Forelimb muscle (tissue), 1 donor: ENCODE data around the gene NEDD4L. TPM values are rescaled to one million over a fixed set of nuclear protein-coding genes. Genes with fewer than 3 reads are reported as not detected.
"Not testable (repeated sequence)": the region's sequence is repeated elsewhere in the genome, so short reads cannot be mapped to it uniquely, and the experiment has no call there.

Experiments used
- DNase-seq: peaks from one replicate; pipeline ENCODE4 v3.0.0-alpha.2; 2013; ENCODE audit warnings: low read depth
- polyA plus RNA-seq: library from polyadenylated mRNA; unstranded; fragments of 120-200 nt; gene quantifications from one replicate; pipeline ENCODE4 v1.2.1, GENCODE V29; 2013; ENCODE audit not compliant: insufficient read length

Gene NEDD4L
- polyA plus RNA-seq, 1 donor = 33.6 TPM

- DNase-seq = no peak
These were observed 372.1 kb downstream of the NEDD4L start for GRCh38 chr18:58416014-58416703.

GRCh38 chr18:58416704-58417683 is 373.0 kb downstream of the NEDD4L start:
- no peak for DNase-seq

- DNase-seq = no peak
These were observed 373.7 kb downstream of the NEDD4L start for GRCh38 chr18:58417752-58418151.

GRCh38 chr18:58418361-58418760 is 374.3 kb downstream of the NEDD4L start:
- DNase-seq = no peak

- no peak for DNase-seq
These were observed 375.7 kb downstream of the NEDD4L start for GRCh38 chr18:58419587-58420199.

- no peak for DNase-seq
These were observed 382.6 kb downstream of the NEDD4L start for GRCh38 chr18:58426611-58427010.

GRCh38 chr18:58427321-58427720 is 383.3 kb downstream of the NEDD4L start:
- no peak for DNase-seq

- no peak for DNase-seq
These were observed 385.4 kb downstream of the NEDD4L start for GRCh38 chr18:58429442-58429841.

- no peak for DNase-seq
These were observed 387.2 kb downstream of the NEDD4L start for GRCh38 chr18:58431215-58431614.

- DNase-seq = no peak
These were observed 388.2 kb downstream of the NEDD4L start for GRCh38 chr18:58432050-58432727.

- not testable (repeated sequence) for DNase-seq
These were observed 391.4 kb downstream of the NEDD4L start for GRCh38 chr18:58435221-58436005.

- DNase-seq = no peak
These were observed 394.3 kb downstream of the NEDD4L start for GRCh38 chr18:58438161-58438957.

- no peak for DNase-seq
These were observed 394.9 kb downstream of the NEDD4L start for GRCh38 chr18:58438958-58439300.

- DNase-seq = no peak
These were observed 399.6 kb downstream of the NEDD4L start for GRCh38 chr18:58443671-58444070.

- no peak for DNase-seq
These were observed 402.5 kb downstream of the NEDD4L start for GRCh38 chr18:58446391-58447060.

- DNase-seq = peak; percentile 25
These were observed 403.5 kb downstream of the NEDD4L start for GRCh38 chr18:58447402-58448095.

GRCh38 chr18:58449464-58449863 is 405.4 kb downstream of the NEDD4L start:
- DNase-seq = no peak
